GM06990 (cell line): ENCODE measurements around the gene NT5C3A.
"Not testable (repeated sequence)": the region's sequence is repeated elsewhere in the genome, so short reads cannot be mapped to it uniquely, and the experiment has no call there.

Experiments used
- DNase-seq: peaks from one replicate; pipeline ENCODE4 v3.0.0-alpha.2; 2011; ENCODE audit not compliant: insufficient read length; ENCODE audit errors: extremely low read depth
- H3K27me3 ChIP-seq: replicated peaks from 2 replicates; pipeline ENCODE4 v1.6.0; 2011; ENCODE audit warnings: low read length; ENCODE audit not compliant: control insufficient read depth, insufficient read depth
- H3K36me3 ChIP-seq: 2 replicates; pipeline ENCODE4 v1.5.1; 2011; ENCODE audit warnings: low read length; ENCODE audit not compliant: control insufficient read depth, insufficient read depth
- H3K4me3 ChIP-seq: replicated peaks from 2 replicates; pipeline ENCODE4 v1.5.1; 2011; ENCODE audit warnings: low read depth, mild to moderate bottlenecking, control low read depth, low read length
- TF ChIP-seq, protein P1 (sequence below): IDR thresholded peaks from 2 replicates; pipeline ENCODE4 v1.5.1; 2011; ENCODE audit warnings: low read length, control low read depth, mild to moderate bottlenecking, inconsistent platforms; ENCODE audit not compliant: insufficient read depth, poor library complexity, severe bottlenecking

The NT5C3A gene

DNA sequence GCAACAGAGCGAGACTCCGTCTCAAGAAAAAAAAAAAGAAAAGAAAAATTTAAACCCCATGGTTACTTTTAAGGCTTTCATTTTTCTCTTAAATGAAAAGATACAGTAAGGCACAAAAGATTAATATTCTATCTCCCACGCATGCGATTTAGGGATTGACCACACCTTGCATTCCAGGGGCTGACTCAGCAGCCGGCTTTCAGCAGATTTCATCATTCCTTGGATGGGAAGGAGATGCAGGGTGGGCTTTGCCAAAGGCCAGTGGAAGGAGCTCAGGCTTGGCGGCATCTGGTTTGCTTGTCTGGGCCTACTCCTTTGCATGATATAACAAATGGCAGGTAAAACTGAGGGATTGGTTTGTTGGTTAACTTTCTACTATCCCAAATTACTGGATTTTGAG, 83.3 kb downstream of the NT5C3A start:
- H3K27me3 ChIP-seq, DNase-seq, H3K4me3 ChIP-seq, H3K36me3 ChIP-seq: not testable (repeated sequence)

DNA sequence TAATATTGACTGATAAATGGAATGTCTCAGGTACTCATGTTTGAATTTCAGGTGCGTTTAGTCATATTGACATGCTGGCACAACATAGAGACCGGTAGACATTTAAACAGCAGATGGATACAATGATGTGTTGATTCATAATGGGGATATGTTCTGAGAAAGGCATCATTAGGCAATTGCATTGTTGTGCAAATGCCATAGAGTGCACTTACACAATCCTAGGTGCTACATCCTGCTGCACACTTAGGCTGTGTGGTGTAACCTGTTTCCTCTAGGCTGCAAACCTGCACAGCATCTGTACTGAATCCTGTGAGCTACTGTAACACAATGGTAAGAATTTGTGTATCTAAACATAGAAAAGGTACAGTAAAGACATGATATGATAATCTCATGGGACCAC, 85.4 kb downstream of the NT5C3A start:
- H3K36me3 ChIP-seq, H3K4me3 ChIP-seq, DNase-seq: not testable (repeated sequence)

DNA sequence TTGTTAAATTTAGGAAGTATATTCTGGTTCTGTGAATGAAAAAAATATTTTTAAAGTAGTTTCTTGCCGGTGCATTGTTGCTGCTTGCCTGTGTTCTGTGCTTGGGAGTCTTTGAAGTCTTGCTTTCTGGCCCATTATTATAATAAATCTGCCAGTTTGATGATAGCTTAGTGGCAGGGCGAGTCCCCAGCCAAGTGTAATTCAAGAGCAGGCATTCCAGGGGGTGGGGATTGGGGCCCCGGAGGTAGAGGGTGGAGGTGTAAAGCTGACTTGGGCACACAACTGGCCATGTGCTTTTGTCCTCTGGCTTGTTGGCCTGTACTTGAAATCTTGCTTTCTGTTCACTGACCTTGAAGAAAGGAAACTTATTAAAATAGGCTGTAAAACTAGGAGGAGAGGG, 90.6 kb downstream of the NT5C3A start:
- H3K4me3 ChIP-seq, H3K36me3 ChIP-seq, DNase-seq, H3K27me3 ChIP-seq: not testable (repeated sequence)

More for the DNA sequence above, 85.4 kb downstream of the NT5C3A start:
- H3K27me3 ChIP-seq, result not testable (repeated sequence)

DNA sequence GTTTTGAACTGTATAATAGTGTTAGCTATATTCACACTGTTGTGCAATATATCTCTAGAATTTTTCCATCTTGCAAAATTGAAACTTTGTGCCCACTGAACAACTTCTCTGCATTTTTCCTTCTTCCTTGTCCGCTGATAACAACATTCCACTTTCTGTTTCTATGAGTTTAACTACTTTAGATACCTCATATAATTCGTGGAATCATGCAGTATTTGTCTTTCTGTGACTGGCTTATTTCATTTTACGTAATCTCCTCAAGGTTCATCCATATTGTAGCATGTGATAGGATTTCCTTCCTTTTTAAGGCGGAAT, 95.4 kb downstream of the NT5C3A start:
- not testable (repeated sequence) for H3K4me3 ChIP-seq, H3K27me3 ChIP-seq, H3K36me3 ChIP-seq, DNase-seq

DNA sequence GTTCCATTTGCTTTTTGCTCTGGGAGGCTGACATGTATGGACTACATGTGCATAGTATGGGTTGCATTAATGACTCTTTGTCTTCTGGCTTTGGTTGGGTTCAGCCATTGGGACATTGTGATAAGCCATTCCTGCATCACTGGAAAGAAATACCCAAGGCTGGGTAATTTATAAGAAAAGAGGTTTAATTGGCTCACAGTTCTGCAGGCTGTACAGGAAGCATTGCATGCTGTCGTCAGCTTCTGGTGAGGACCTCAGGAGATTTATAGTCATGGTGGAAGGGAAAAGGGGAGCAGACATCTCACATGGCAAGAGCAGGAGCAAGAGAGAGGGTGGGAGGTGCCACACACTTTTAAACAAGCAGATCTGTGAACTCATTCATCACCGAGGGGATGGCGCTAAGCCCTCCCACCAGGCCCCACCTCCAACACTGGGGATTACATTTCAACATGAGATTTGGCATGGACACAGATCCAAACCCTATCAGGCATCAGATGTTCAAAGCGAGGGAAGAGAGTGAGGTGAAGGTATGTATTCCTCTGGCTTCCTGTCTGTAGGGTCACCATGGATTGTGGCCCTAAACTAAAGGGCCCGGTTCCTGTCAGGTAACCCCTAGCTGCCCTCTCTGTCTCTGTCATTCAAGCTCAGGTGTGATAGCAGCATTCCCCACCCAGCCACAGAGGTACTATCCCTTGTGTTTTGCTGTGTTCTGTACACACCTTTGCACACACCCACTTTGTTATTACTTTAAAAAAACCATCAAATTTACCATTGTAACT, 95.9 kb downstream of the NT5C3A start:
- not testable (repeated sequence) for H3K4me3 ChIP-seq, DNase-seq, H3K36me3 ChIP-seq, H3K27me3 ChIP-seq

DNA sequence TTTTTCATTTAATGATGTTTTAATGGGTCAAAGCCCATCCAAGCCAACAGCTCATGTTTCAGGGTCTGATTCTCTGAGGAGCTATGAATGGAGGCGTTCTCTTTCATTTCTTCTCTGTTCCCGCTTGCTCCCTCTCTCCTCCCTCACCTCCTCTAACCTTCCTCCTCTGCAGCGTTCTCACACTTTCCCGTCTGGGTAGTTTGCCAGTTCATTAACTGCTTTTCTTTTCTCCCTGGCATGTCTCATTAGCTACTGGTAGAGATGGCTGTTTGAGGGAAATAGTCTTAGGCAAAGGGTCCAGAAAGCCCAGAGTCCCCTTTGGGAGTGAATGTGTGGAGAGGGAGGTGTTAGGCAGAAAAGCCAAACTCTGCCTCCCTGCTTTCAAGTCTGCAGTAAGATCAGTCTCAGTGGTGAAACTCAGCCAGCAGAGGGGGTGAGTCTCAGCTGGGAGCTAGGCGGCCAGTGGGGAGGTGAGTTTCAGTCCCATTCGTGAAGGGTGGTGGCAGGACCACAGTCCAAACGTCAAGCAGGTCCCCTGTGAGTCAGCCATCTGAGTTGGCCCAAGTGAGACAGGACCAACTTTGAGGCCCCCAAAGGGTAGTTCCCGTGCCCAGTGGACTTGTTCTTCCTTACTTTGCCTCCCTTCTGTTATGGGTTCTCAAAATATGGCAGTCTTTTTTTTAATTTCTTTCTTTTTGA, 98.0 kb downstream of the NT5C3A start:
- TF ChIP-seq, protein P1, sequence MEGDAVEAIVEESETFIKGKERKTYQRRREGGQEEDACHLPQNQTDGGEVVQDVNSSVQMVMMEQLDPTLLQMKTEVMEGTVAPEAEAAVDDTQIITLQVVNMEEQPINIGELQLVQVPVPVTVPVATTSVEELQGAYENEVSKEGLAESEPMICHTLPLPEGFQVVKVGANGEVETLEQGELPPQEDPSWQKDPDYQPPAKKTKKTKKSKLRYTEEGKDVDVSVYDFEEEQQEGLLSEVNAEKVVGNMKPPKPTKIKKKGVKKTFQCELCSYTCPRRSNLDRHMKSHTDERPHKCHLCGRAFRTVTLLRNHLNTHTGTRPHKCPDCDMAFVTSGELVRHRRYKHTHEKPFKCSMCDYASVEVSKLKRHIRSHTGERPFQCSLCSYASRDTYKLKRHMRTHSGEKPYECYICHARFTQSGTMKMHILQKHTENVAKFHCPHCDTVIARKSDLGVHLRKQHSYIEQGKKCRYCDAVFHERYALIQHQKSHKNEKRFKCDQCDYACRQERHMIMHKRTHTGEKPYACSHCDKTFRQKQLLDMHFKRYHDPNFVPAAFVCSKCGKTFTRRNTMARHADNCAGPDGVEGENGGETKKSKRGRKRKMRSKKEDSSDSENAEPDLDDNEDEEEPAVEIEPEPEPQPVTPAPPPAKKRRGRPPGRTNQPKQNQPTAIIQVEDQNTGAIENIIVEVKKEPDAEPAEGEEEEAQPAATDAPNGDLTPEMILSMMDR, result peak; percentile 25
- H3K36me3 ChIP-seq, DNase-seq, H3K4me3 ChIP-seq, H3K27me3 ChIP-seq: not testable (repeated sequence)
